ENCODE results near the gene CAND1.
A peak's percentile ranks its signal among the peaks of the same experiment; 100 is the strongest.

- TF ChIP-seq KAT8 (IDR thresholded peaks at IDR 0.05; ENCODE audit: low read depth) (no peak), CTCF (IDR thresholded peaks at IDR 0.05 in 2 of 3, conservative IDR thresholded peaks at IDR 0.05 in 1 of 3; ENCODE audit: insufficient read depth in 2 of 3, low read depth in 1 of 3, low read length in 3 of 3) (no peak), CREM (IDR thresholded peaks at IDR 0.05; ENCODE audit: low read depth) (no peak), ZNF280B (CRISPR knock-in tag; IDR thresholded peaks at IDR 0.05) (no peak), RFX1 (IDR thresholded peaks at IDR 0.05) (no peak), NKRF (IDR thresholded peaks at IDR 0.05; ENCODE audit: borderline replicate concordance) (no peak), ZNF197 (CRISPR knock-in tag; IDR thresholded peaks at IDR 0.05; ENCODE audit: low read depth) (no peak), MAX (CRISPR knock-in tag; IDR thresholded peaks at IDR 0.05) (no peak), KAT7 (CRISPR knock-in tag; IDR thresholded peaks at IDR 0.05; ENCODE audit: borderline replicate concordance) (0 out of 2 replicates have a peak, but pooled peaks have one; percentile 19)
Observed at GRCh38 chr12:67269633-67270573, 745 bp downstream of the CAND1 start.

All from K562 (cell line).